Astrocyte (in vitro differentiated cells and primary cell): ENCODE measurements around the gene CORIN. TPM values are rescaled to one million over a fixed set of nuclear protein-coding genes. Genes with fewer than 3 reads are reported as not detected.

Experiments used
- DNase-seq: peaks from one replicate; pipeline ENCODE4 v3.0.0-alpha.2; 2010; ENCODE audit warnings: low read depth
- FAIRE-seq: peaks from 2 replicates; lab custom pipeline; 2011; peaks lifted over from hg19 to GRCh38; lab: Jason Lieb, UNC
- H2AFZ ChIP-seq: 2 replicates; pipeline ENCODE4 v1.6.0; 2012; ENCODE audit warnings: low read depth, low read length, inconsistent platforms
- H3K27ac ChIP-seq: 2 replicates; pipeline ENCODE4 v1.5.1; 2011; ENCODE audit warnings: low read depth, low read length, inconsistent platforms
- H3K27me3 ChIP-seq: 2 replicates; pipeline ENCODE4 v1.6.0; 2011; ENCODE audit warnings: low read length, inconsistent platforms; ENCODE audit not compliant: insufficient read depth
- H3K36me3 ChIP-seq: 2 replicates; pipeline ENCODE4 v1.5.1; 2011; ENCODE audit warnings: low read length, inconsistent platforms; ENCODE audit not compliant: insufficient read depth
- H3K4me1 ChIP-seq: 2 replicates; pipeline ENCODE4 v1.5.1; 2011; ENCODE audit warnings: low read length, inconsistent platforms; ENCODE audit not compliant: insufficient read depth
- H3K4me2 ChIP-seq: 2 replicates; pipeline ENCODE4 v1.6.0; 2012; ENCODE audit warnings: low read length, inconsistent platforms
- H3K4me3 ChIP-seq: 2 replicates; pipeline ENCODE4 v1.5.1; 2011; ENCODE audit warnings: low read depth, mild to moderate bottlenecking, low read length, inconsistent platforms; ENCODE audit not compliant: insufficient read depth
- H3K79me2 ChIP-seq: 2 replicates; pipeline ENCODE4 v1.6.0; 2012; ENCODE audit warnings: mild to moderate bottlenecking, low read length, inconsistent platforms; ENCODE audit not compliant: insufficient read depth
- H3K9ac ChIP-seq: 2 replicates; pipeline ENCODE4 v1.6.0; 2012; ENCODE audit warnings: mild to moderate bottlenecking, low read length, inconsistent platforms
- H3K9me3 ChIP-seq: 2 replicates; pipeline ENCODE4 v1.5.1; 2012; ENCODE audit warnings: low read depth, mild to moderate bottlenecking, low read length, inconsistent platforms; ENCODE audit not compliant: insufficient read depth
- H4K20me1 ChIP-seq: 2 replicates; pipeline ENCODE4 v1.6.0; 2012; ENCODE audit warnings: low read length, inconsistent platforms; ENCODE audit not compliant: insufficient read depth
- H3K27ac Mint-ChIP-seq: one replicate; pipeline ENCODE4 v1.8.0; 2021; ENCODE audit warnings: mild to moderate bottlenecking, mixed read lengths; ENCODE audit not compliant: unreplicated experiment
- H3K27me3 Mint-ChIP-seq: one replicate; pipeline ENCODE4 v1.8.0; 2021; ENCODE audit warnings: low read depth, mixed read lengths; ENCODE audit not compliant: unreplicated experiment
- H3K36me3 Mint-ChIP-seq: one replicate; pipeline ENCODE4 v1.8.0; 2021; ENCODE audit warnings: low read depth, mixed read lengths; ENCODE audit not compliant: unreplicated experiment
- H3K4me1 Mint-ChIP-seq: one replicate; pipeline ENCODE4 v1.8.0; 2021; ENCODE audit warnings: low read depth, mixed read lengths; ENCODE audit not compliant: unreplicated experiment
- H3K4me3 Mint-ChIP-seq: one replicate; pipeline ENCODE4 v1.8.0; 2021; ENCODE audit warnings: mild to moderate bottlenecking, moderate library complexity, mixed read lengths; ENCODE audit not compliant: unreplicated experiment
- H3K9me3 Mint-ChIP-seq: one replicate; pipeline ENCODE4 v1.8.0; 2021; ENCODE audit warnings: mild to moderate bottlenecking, mixed read lengths; ENCODE audit not compliant: unreplicated experiment
- CTCF ChIP-seq: IDR thresholded peaks from 2 replicates; pipeline ENCODE4 v1.5.1; 2011; ENCODE audit warnings: low read depth, mild to moderate bottlenecking, inconsistent platforms, low read length, moderate library complexity; ENCODE audit not compliant: insufficient read depth
- EZH2 ChIP-seq: IDR thresholded peaks from 2 replicates; pipeline ENCODE4 v1.6.1; 2012; ENCODE audit warnings: mild to moderate bottlenecking, low read length, inconsistent platforms; ENCODE audit not compliant: insufficient read depth
- total RNA-seq: library from RNA; stranded (reverse); gene quantifications from 2 replicates; pipeline ENCODE4 v1.2.1, GENCODE V29; 2021

The CORIN gene
- total RNA-seq, 1 donor from 2014 or later = 0.20 TPM

GRCh38 chr4:47705326-47705981 is 132.4 kb downstream of the CORIN start:
- no peak overlapping the region for H3K9ac ChIP-seq
- no peaks in the 10 kb centered on the region for H3K36me3 ChIP-seq
- no peaks in the 10 kb centered on the region for H3K9me3 ChIP-seq
- no peaks in the 10 kb centered on the region for H3K79me2 ChIP-seq
- peaks cover 3% of the 10 kb centered on the region for H3K27me3 ChIP-seq
- H3K27me3 Mint-ChIP-seq = peaks cover 6% of the 10 kb centered on the region
- H3K27ac ChIP-seq = no peak overlapping the region
- no peak overlapping the region for H3K4me2 ChIP-seq
- DNase-seq = no peak
- no peak overlapping the region for H2AFZ ChIP-seq
- no peak for TF ChIP-seq EZH2
- TF ChIP-seq CTCF = peak; percentile 27
- H4K20me1 ChIP-seq = no peaks in the 10 kb centered on the region
- no peaks in the 10 kb centered on the region for H3K4me1 Mint-ChIP-seq
- H3K9me3 Mint-ChIP-seq = no peaks in the 10 kb centered on the region
- H3K4me3 Mint-ChIP-seq = no peak overlapping the region
- no peak overlapping the region for H3K27ac Mint-ChIP-seq
- no peak overlapping the region for H3K4me3 ChIP-seq
- H3K36me3 Mint-ChIP-seq = no peaks in the 10 kb centered on the region
- no peak for FAIRE-seq
- no peaks in the 10 kb centered on the region for H3K4me1 ChIP-seq

GRCh38 chr4:47704693-47705325 is 133.1 kb downstream of the CORIN start:
- Histone ChIP-seq H3K9ac (no peak overlapping the region), H3K4me2 (no peak overlapping the region), H3K4me1 (no peaks in the 10 kb centered on the region), H3K79me2 (no peaks in the 10 kb centered on the region), H3K27ac (no peak overlapping the region), H3K4me3 (no peak overlapping the region), H3K36me3 (no peaks in the 10 kb centered on the region), H2AFZ (no peak overlapping the region), H4K20me1 (no peaks in the 10 kb centered on the region), H3K9me3 (no peaks in the 10 kb centered on the region), H3K27me3 (peaks cover 3% of the 10 kb centered on the region)
- FAIRE-seq (no peak), DNase-seq (no peak)
- Mint-ChIP-seq H3K9me3 (no peaks in the 10 kb centered on the region), H3K27me3 (peaks cover 6% of the 10 kb centered on the region), H3K27ac (no peak overlapping the region), H3K4me1 (no peaks in the 10 kb centered on the region), H3K36me3 (no peaks in the 10 kb centered on the region), H3K4me3 (no peak overlapping the region)
- no peak for TF ChIP-seq EZH2
- TF ChIP-seq CTCF = peak; percentile 37

GRCh38 chr4:47703956-47704355 is 133.9 kb downstream of the CORIN start:
- Histone ChIP-seq H3K79me2 (no peaks in the 10 kb centered on the region), H3K9me3 (no peaks in the 10 kb centered on the region), H3K4me1 (no peaks in the 10 kb centered on the region), H3K4me2 (no peak overlapping the region), H3K27me3 (peaks cover 3% of the 10 kb centered on the region), H3K36me3 (no peaks in the 10 kb centered on the region), H3K4me3 (no peak overlapping the region), H3K9ac (no peak overlapping the region), H2AFZ (no peak overlapping the region), H3K27ac (no peak overlapping the region), H4K20me1 (no peaks in the 10 kb centered on the region)
- H3K36me3 Mint-ChIP-seq = no peaks in the 10 kb centered on the region
- H3K9me3 Mint-ChIP-seq = no peaks in the 10 kb centered on the region
- H3K4me3 Mint-ChIP-seq = no peak overlapping the region
- H3K4me1 Mint-ChIP-seq = no peaks in the 10 kb centered on the region
- peaks cover 6% of the 10 kb centered on the region for H3K27me3 Mint-ChIP-seq
- H3K27ac Mint-ChIP-seq = no peak overlapping the region
- DNase-seq (no peak), FAIRE-seq (no peak)
- TF ChIP-seq CTCF = no peak
- TF ChIP-seq EZH2 = no peak
